Thyroid gland (tissue), 4 donors: ENCODE data around the gene BANK1. TPM values are rescaled to one million over a fixed set of nuclear protein-coding genes. Genes with fewer than 3 reads are reported as not detected.

Experiments used
- DNase-seq, 2 donors: peaks; one replicate each; pipeline ENCODE4 v3.0.0-alpha.2; 2019
- H3K27ac ChIP-seq, 3 donors: fragments of 200-600 bp; sonication (generic); 1 replicate in 2 of 3; 2 replicates in 1 of 3; pipeline ENCODE4 v1.5.1; 2016 to 2019; ENCODE audit warnings: mild to moderate bottlenecking in 1 of 3, moderate library complexity in 1 of 3
- H3K27me3 ChIP-seq: fragments of 200-600 bp; sonication (generic); one replicate; pipeline ENCODE4 v1.5.1; 2019
- H3K36me3 ChIP-seq, 2 donors: fragments of 200-600 bp; sonication (generic); one replicate each; pipeline ENCODE4 v1.5.1; 2016 to 2019
- H3K4me1 ChIP-seq, 2 donors: fragments of 200-600 bp; sonication (generic); one replicate each; pipeline ENCODE4 v1.5.1; 2017 to 2019
- H3K4me3 ChIP-seq, 3 donors: fragments of 200-600 bp; sonication (generic); replicated peaks in 1 of 3; 1 replicate in 2 of 3; 2 replicates in 1 of 3; pipeline ENCODE4 v1.5.1; 2016; ENCODE audit warnings: mild to moderate bottlenecking in 1 of 3
- H3K9me3 ChIP-seq: fragments of 200-600 bp; sonication (generic); one replicate; pipeline ENCODE4 v1.5.1; 2017
- CTCF ChIP-seq, 6 experiments: fragments of 200-600 bp in 3 of 6; fragments of 450-650 bp in 3 of 6; sonication (generic) in 3 of 6; IDR thresholded peaks; one replicate each; pipeline ENCODE4 v1.5.1; 2016 to 2019; ENCODE audit warnings: antibody characterized with exemption in 6 of 6, mild to moderate bottlenecking in 2 of 6, inconsistent platforms in 1 of 6, moderate library complexity in 1 of 6
- POLR2A ChIP-seq, 2 donors: fragments of 450-650 bp; IDR thresholded peaks; one replicate each; pipeline ENCODE4 v1.6.1; 2017; ENCODE audit warnings: antibody characterized with exemption in 2 of 2, mild to moderate bottlenecking in 2 of 2, moderate library complexity in 1 of 2
- WGBS, 2 donors: methylation state at CpG; one replicate each; pipeline ENCODE4 v1.1.5; 2017; 5-methylcytosine and 5-hydroxymethylcytosine counted together
- intact Hi-C: fragments of 100-400 bp; cut with DNase I; formaldehyde crosslinking; loops from one replicate; pipeline ENCODE4 v1.15.1; 2023
- total RNA-seq, 4 donors: library from RNA; depleted of rRNA; stranded (reverse); fragments of >200 nt; gene quantifications; one replicate each; pipeline ENCODE4 v1.2.3, GENCODE V29; 2016

The BANK1 gene
- total RNA-seq, 4 donors from 2014 or later = 15.5 to 22.8 (median 20.3) TPM

GRCh38 chr4:101823864-101824263 is 33.3 kb downstream of the BANK1 start:
- no peaks in the 10 kb centered on the region for H3K27me3 ChIP-seq
- WGBS, 2 donors = 84 to 92% methylated on average over 2 of the region's 2 CpGs
- no peak for DNase-seq
- no peak overlapping the region for H3K27ac ChIP-seq
- no peaks in the 10 kb centered on the region for H3K36me3 ChIP-seq
- intact Hi-C loops = no loop called here
- no peak for TF ChIP-seq CTCF (IDR thresholded peaks at IDR 0.05)
- TF ChIP-seq POLR2A (IDR thresholded peaks at IDR 0.05) = no peak
- H3K4me1 ChIP-seq = no peaks in the 10 kb centered on the region
- no peak overlapping the region for H3K4me3 ChIP-seq
- H3K9me3 ChIP-seq = no peaks in the 10 kb centered on the region

- intact Hi-C loops = no loop called here
- Histone ChIP-seq H3K27me3 (no peaks in the 10 kb centered on the region), H3K27ac (no peak overlapping the region), H3K4me3 (no peak overlapping the region), H3K4me1 (no peaks in the 10 kb centered on the region), H3K36me3 (no peaks in the 10 kb centered on the region), H3K9me3 (no peaks in the 10 kb centered on the region)
- no peak for TF ChIP-seq POLR2A (IDR thresholded peaks at IDR 0.05)
- no peak for TF ChIP-seq CTCF (IDR thresholded peaks at IDR 0.05)
- DNase-seq = no peak
Observed at GRCh38 chr4:101824500-101824899, 34.0 kb downstream of the BANK1 start.

GRCh38 chr4:101825953-101826352 is 35.4 kb downstream of the BANK1 start:
- Histone ChIP-seq H3K4me1 (no peaks in the 10 kb centered on the region), H3K27me3 (no peaks in the 10 kb centered on the region), H3K36me3 (no peaks in the 10 kb centered on the region), H3K9me3 (no peaks in the 10 kb centered on the region), H3K4me3 (no peak overlapping the region), H3K27ac (no peak overlapping the region)
- no peak for TF ChIP-seq CTCF (IDR thresholded peaks at IDR 0.05)
- TF ChIP-seq POLR2A (IDR thresholded peaks at IDR 0.05) = no peak
- intact Hi-C loops = no loop called here
- 95 to 96% methylated on average over 2 of the region's 2 CpGs for WGBS, 2 donors
- DNase-seq = no peak

GRCh38 chr4:101831816-101832215 is 41.3 kb downstream of the BANK1 start:
- DNase-seq = no peak
- no peaks in the 10 kb centered on the region for H3K27me3 ChIP-seq
- H3K36me3 ChIP-seq = no peaks in the 10 kb centered on the region
- intact Hi-C loops = no loop called here
- no peak overlapping the region for H3K27ac ChIP-seq
- peaks cover 0 to 17% of the 10 kb centered on the region in 2 donors for H3K4me1 ChIP-seq
- H3K4me3 ChIP-seq = no peak overlapping the region
- no peaks in the 10 kb centered on the region for H3K9me3 ChIP-seq
- no peak for TF ChIP-seq CTCF (IDR thresholded peaks at IDR 0.05)
- TF ChIP-seq POLR2A (IDR thresholded peaks at IDR 0.05) = no peak

GRCh38 chr4:101833480-101833879 is 43.0 kb downstream of the BANK1 start:
- Histone ChIP-seq H3K9me3 (no peaks in the 10 kb centered on the region), H3K4me3 (no peak overlapping the region), H3K36me3 (no peaks in the 10 kb centered on the region), H3K27ac (no peak overlapping the region), H3K27me3 (no peaks in the 10 kb centered on the region), H3K4me1 (peaks cover 0 to 17% of the 10 kb centered on the region in 2 donors)
- no peak for TF ChIP-seq CTCF (IDR thresholded peaks at IDR 0.05)
- DNase-seq = no peak
- WGBS, 2 donors = 78 to 82% methylated on average over 1 of the region's 1 CpG
- intact Hi-C loops = no loop called here
